Activated CD4-positive, alpha-beta T cell treated with anti-CD3 and anti-CD28 coated beads, Interleukin-2, Interleukin-4, amounts not matched to agents 100 ng/mL and 50 ng/mL, durations not matched to agents 16 hours and 8 hours (primary cell): ENCODE data around the gene KATNAL2.
"Not testable (repeated sequence)": the region's sequence is repeated elsewhere in the genome, so short reads cannot be mapped to it uniquely, and the experiment has no call there.

Source experiments
- DNase-seq: peaks from one replicate; pipeline ENCODE4 v3.0.0-alpha.2; 2020; ENCODE audit warnings: low spot score

KATNAL2 gene

DNA sequence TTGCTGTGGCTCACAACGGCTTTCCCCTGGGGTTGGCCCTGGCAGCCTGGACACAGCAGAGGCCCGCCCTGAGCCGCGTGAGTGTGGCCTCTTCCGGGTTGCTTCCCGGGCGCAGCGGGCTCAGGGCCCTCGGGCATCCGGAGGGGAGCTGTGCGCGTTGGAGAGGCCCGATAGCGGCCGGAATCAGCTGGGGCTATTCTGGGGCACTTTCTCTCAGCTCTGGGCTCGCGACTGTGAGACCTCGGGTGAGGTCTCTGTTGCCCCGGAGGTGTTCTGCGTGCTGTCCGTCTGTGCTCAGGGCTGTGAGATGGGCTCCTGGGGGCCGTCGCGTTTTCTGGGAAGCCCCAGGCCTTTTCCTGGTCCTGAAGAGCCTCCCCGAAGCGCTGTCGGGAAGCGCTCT lies 117.2 kb downstream of the KATNAL2 start:
- DNase-seq = not testable (repeated sequence)

DNA sequence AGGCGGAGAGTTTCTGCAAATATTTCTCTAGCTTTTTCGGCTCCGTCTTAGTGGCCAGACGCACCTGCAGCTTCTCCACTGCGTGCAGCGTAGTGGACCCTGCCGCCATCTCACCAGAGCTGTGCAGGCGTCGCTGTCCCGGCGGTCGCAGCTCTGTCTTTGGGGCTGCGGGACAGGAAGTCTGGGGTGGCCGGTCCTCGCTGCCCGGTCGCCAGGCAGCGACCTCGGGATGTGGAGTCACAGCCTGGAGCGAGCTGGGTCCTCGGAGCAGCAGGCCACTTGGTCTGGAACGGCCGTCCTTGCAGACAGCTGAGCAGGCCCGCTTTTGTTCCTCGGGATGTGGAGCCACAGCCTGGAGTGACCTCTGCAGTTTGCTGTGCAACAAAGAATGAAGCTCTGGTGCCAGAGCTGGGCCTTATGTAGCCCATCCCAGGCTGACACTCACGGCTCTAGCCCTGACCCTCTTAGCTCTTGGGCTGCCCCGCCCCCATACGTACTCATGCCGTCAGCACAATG lies 117.8 kb downstream of the KATNAL2 start, which contains the start of gene ELOA2:
Gene ELOA2 (minus strand): TSS at position 466 of the 516 bp plus-strand sequence. CDS start 357 bp downstream, at position 109.
- DNase-seq = no peak

DNA sequence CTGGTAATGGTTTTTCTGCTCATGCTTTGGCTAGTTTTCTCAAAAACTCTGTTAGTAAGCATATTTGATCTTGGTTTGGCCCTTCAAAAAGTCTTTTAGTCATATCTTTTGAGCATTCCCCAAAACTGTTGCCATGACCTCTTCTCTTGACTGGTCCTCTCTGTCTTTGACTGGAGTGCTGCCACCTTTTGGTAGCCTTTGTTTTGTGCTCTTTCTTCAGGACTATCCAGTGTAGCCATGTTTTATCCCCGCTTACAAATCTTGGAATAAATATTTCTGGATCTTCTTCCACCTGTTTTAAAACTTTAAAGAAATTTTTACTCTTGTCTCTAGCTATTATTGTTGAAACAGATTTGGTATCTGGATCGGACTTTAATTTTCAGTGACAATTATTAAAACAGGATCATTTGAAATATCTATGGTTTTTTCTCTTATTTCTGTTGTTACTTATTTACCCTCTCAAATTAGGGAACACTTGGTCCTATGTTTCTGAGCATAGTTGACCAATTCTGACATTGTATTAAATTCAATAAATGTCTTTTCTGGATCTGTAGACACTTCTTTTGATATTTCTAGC lies 119.0 kb downstream of the KATNAL2 start:
- no peak for DNase-seq

DNA sequence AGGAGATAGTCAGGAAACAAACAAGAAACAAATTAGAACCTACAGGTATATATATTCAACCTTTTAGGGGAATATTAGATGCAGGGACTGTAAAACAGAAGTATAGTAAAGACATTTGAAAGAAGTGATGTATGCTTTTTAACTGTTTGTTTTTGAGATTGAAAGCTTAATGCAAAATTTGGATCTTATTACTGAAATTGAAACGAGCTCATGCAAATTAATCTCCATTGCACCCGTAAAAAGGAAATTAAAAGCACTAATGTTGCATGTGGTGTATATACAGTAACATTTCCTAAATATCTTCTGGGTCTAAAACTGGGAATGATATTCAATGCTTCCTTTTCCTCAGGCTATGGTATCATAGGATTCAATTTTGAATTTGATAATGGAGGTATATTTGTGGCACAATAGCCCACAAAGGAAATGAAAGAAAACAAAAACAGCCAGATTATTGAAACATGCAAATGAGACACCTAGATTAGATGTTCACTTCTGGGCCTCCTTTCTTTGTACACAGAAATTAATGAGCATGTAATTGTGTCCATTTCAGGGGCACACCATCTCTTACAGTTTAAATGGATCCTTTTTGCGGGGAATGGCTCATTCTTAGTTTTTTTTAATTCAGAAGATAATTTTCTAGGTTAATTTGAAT lies 119.7 kb downstream of the KATNAL2 start:
- DNase-seq = no peak

DNA sequence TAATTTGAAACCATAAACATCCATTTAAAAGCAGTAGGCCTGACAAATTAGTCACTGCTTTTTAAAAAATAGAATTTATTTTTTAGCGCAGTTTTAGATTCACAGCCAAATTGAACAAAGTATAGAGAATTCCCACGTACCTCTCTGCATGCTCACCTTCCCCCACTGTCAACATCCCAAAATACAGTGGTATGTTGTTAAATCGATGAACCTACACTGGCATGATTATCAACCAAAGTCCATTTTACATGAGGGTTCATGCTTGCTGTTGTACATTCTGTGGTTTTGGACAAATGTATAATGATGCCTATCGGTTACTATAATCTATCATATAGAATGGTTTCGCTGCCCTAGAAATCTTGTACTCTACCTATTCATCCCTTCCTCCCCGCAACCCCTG lies 123.6 kb downstream of the KATNAL2 start:
- no peak for DNase-seq

DNA sequence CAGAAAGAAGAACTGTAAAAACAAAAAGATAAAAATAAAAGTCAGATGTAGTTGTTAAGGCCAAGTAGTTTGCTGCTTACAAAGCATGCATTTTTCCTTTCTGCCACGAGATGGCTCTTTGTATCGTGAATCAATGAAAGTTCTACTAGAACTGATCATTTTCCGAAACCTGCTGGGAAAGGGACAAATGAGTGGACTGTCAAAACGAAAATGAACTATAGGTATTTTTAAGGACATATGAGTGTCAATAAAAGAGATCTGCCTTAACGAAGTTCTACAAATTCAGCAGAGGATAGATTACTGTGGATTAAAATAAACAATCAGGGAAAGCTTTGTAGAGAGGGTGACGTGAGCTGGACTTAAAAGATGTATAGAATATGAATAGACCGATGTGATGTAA lies 133.1 kb downstream of the KATNAL2 start:
- DNase-seq = peak; percentile 43

DNA sequence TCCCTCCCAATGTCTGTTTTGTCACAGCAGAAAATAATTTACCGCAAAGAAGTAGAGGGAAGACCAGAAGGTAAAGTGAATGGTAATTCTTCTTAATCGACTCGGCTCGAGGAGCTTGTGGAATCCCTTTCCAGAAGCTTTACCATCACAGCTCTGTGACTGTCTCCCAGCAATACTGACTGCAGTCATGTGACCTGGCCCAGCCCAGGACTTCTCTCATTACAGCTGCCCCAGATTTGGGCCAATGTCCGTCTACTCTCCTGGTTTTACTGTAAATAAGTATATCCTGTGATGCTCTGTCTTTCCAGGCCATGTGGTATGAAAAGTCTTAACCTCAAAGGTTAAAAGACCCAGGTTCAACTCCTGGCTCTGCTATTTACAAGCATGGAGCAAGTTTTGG lies 137.0 kb downstream of the KATNAL2 start:
- DNase-seq = no peak

DNA sequence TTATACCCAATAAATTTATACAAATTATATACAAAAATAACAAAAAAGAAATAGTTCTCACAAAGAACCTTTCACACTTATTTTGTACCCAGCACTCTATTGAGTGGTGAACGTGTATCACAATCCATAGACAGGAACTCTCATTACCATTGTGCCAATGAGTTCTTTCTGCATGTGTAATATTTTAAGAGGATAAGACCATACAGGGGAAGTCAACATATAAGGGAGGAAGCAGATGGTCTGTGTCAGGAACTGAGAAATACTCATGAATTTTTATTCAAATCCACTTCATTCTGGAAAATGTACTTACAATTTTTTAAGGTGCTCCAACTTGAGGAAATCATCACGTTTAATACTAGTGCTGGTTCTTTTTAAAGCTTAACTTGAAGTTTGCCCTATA lies 145.1 kb downstream of the KATNAL2 start:
- no peak for DNase-seq

DNA sequence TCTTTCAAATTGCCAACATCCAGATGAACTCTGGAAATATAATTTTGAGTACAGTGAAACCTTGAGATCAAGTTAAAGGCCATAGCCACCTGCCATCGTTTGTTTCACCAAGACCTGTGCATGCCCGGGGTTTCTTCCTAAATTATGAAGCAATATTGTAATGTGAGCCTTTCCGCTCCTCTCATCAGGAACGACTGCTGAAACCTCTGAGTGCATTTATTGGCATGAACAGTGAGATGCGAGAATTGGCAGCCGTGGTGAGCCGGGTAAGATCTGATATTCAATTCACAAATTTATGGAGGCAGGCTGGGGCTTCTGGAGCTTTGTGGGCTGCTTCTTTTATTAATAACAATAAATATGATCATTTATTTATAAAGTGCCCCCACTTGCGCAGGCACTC lies 145.7 kb downstream of the KATNAL2 start:
- DNase-seq = no peak

DNA sequence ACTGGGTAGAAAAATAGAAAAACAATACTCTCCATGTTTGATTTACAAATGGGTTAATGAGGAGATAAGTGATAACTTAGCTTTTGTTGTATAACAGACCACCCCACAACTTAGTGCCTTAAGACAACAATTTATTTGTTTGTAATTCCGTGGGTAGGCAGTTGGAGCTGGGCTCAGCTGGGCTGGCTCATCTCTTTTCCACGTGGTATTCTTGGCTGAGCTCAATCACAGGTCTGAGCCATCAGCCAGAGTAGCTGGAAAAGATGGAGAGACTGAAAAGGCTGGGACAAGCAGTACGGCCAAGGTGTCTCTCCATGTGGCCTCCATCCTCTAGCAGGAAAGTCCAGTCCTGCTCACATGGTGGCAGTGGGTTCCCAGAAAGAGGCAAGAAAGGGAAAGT lies 150.2 kb downstream of the KATNAL2 start:
- no peak for DNase-seq

DNA sequence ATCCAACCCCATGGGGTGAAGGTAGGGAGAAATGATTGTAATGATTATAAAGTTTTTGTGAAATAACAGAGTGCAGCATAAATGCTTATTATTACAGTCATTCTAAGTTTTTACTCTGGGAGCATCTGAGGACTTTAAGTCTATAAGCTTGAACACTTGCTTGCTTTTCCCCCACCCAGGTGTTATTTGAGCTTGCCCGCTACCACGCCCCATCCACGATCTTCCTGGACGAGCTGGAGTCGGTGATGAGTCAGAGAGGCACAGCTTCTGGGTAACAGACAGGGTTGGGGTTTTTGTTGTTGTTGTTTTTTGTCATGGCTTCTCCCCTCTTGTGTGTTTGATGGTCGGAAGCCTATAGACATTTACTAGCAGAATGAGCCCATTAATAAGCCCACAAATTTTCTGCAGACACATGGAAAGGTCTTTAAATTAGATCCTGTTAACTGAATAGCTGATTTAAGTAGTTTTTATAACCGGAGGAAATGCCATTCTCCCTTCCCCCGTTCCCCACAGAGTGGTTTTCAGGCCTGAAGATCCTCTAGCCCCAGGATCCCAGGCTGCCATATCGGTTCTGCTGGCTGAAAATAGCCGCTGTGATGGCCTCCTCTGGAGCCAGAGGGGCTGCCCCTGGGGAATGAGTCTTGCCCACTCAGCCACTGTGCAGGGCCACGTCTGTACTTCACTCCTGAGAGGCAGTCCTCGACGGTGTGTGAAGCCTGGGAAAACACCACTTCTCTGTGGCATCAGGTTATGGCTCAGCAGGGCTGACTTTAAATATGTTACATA lies 157.9 kb downstream of the KATNAL2 start:
- no peak for DNase-seq

DNA sequence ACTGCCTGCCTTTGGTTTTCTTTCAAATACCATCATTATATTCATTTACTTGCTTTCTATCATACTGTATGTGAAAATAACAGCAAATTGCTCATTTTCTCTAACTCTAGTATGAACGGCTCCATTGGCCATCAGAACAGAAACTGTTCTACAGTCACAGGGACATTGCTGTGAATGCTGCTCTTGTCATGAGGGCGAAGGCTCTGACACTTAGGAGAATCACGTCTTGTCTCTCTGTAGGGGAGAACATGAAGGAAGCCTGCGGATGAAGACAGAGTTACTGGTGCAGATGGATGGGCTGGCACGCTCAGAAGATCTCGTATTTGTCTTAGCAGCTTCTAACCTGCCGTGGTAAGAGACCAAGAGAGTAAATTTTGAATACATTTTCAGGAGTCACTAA lies 159.7 kb downstream of the KATNAL2 start:
- DNase-seq = no peak

DNA sequence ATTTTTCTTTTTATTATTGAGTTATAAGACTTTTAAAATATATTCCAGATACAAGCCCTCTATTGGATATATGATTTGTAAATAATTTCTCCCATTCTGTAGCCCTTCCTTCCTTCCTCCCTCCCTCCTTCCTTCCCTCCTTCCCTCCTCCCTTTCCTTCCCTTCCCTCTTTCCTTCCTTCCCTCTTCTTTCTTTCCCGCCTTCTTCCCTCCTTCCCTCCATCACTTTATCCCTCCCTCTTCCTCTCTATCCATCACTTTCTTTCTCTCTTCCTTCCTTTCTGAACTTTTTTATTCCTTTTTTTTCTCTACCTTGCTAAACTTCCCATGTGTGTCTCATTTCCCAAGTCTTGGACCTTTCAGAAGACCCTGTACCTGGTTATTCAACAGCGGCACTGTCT lies 163.5 kb downstream of the KATNAL2 start:
- DNase-seq = no peak

DNA sequence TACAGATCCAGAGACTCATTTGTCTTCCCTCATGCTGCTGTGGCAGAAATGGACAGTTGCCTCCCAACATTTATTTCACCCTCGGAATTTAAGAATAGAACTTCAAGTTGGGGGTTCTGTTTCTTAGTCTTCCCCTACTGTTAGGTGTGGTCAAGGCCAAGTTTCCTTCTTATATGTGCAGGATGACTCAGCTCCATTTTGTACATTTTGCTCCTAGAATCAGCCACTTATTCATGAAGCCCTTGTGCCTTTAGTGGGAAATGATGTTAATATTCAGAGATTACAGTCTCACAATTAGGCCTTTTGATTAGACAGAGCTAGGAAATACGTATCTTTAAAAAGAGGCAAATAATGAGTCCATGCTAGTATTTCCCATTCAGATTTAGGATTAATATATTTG lies 164.2 kb downstream of the KATNAL2 start:
- no peak for DNase-seq

DNA sequence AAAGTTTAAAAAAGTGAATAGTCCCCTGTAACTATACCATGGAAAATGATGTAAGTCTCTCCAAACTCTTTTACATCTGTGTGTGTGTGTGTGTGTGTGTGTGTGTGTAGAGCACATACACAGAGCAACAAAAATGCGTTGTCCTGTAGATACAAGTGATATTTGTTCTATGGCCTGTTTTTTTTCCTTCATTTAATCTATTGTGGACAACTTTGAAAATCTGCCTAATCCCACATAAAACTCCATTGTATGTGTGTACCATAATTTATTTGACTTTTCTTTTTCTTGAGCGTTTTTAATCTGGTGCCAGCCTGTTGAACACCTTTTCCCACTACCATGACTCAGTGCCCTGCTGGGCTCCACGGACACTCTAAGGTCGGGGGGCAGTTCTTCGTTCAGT lies 170.3 kb downstream of the KATNAL2 start:
- no peak for DNase-seq

DNA sequence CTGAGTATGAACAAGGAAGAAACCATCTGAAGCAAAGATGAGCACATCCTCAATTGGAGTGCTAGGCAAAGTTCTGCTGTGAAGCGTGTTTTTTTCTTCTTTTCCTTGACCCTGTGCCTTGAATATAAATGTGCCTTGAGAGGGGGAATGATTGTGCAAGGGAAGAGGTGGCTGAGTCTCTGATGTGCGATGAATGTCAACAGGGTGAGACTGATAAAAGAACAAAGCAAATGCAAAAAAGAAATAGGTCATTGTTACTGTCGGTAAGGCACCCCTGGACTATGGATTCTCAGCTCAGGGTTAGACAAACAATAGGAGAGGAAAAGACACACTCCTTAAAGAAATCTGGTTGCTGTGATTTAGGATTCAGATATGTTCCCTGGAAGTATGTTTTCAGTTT lies 178.4 kb downstream of the KATNAL2 start:
- no peak for DNase-seq

DNA sequence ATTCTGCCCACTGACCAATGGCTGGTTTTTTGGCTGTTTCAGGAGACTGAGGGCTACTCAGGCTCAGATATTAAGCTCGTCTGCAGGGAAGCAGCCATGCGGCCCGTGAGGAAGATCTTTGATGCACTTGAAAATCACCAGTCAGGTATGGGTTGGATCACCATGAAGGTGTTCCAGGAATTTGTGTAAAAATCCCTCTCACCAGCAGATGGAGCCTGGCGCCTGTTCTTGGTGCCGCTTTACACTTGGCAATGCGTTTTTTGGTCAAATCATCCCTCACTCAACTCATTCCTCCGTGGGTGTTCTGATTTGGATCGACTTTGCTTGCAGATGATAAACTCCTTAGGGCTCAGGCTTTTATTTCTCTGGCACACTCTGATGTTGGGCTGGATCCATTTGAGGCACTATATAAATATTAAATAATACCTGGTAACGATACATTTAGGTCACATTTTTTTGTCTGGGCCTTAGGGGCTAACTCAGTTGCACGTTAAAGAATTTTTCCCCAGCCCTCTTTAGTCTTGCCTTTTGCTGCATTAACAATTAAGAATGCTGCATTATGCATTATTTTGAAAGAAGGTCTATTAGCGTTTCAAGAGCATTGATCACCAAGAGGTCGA lies 182.9 kb downstream of the KATNAL2 start:
- DNase-seq = peak; percentile 70

DNA sequence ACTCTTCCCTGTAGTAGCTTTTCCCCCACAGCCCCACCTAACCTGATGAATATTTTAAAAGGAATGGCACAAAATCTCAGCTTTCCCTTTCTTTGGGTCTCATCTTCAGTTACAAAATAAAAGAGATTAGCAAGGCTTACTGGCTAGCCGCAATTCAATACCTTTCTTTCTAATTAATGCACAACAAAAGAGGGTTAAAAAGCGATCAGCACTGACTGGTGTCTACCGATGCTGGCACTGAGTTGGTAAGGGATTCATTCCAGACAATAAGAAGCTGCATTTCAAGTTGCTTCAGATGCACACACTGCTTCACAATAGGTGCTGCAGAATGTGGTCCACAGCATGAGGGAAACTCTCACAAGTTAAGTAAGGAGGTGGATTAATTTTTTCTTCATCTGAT lies 191.0 kb downstream of the KATNAL2 start:
- no peak for DNase-seq

DNA sequence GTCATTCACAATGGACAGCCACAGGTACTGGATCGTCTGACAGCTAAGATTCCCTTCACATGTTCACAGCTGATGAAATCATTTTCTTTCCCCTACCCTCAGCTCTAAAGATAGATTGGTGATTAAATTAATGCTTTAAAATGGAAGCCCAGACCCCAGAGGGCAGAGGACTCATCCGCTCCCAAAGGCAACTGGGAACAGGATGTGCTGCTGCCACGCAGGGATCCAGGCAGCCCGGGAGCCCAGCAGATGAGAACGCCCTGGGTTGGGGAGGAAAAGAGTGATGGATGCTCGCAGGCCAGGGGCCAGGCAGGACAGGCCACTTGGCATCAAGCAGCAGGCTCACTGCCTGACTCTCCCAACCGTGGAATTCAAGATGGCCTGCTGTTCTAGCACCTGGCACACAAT lies 191.6 kb downstream of the KATNAL2 start:
- no peak for DNase-seq

DNA sequence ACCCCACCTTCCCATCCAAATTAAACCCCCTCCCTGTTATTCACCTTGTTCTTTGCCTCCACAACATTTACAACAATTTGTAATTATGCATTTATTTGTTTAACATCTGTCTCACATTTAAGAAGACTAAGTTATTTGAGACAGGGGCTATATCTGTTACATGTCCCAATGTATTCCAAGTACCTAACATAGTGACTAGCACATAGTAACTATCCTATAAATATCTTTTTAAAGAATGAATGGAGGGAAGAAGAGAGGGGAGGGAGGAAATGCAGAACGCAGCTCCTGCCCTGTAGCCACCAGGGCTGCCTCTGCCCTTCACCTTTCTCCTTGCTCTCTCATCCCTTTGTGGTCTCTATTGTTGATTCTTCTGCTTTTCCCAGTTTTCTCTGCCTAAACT lies 192.3 kb downstream of the KATNAL2 start:
- DNase-seq = no peak

DNA sequence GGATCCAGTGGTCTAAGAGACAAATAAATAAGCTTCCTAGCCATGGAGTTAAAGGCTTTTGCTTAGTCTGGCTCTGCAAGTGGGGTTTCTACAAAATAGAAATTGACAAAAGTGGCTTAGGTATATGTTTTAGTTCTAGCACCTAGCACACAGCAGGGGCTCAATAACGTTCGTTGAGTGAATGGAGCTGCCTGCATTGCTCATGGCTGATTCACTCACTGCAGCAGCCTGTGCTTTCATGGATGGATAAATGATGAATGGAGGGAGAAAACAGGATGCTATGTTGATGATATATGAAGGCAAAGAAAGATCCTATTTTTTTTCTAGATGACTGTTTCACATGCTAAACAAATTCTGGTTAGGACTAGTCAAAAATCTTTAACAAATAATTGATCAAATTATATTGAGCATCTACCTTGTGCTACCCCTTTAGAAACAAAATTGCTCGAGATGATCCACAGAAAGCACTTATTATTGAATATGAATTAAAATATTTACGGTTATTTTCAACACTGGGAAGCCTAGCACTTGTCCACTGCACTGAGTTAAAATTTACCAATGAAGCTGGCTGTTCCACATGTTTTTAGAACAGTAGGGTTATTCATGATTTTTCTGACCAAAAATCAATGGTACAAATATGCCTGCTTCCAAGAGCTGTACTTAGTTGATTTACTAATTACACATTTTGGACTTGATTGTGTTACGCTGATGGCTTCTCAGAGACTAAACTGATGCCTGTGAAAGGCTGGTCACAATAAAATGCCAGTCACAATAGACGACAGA lies 193.3 kb downstream of the KATNAL2 start:
- DNase-seq = no peak
